SU-DHL-6 (cell line): ENCODE results near the gene ITGB1BP1.

ENCODE experiments used
- H2AFZ ChIP-seq: fragments of 200-600 bp; sonication (generic); 2 replicates; pipeline ENCODE4 v1.6.1; 2014; ENCODE audit warnings: low read depth, mild to moderate bottlenecking, moderate library complexity, mixed read lengths, antibody characterized with exemption, low read length; ENCODE audit not compliant: severe bottlenecking
- H3F3A ChIP-seq: fragments of 200-600 bp; shearing (Covaris generic); 2 replicates; pipeline ENCODE4 v1.6.0; 2016; ENCODE audit warnings: antibody characterized with exemption, mild to moderate bottlenecking; ENCODE audit not compliant: insufficient read depth
- H3K27ac ChIP-seq: fragments of 200-600 bp; sonication (generic); 2 replicates; pipeline ENCODE4 v1.5.1; 2016; ENCODE audit warnings: low read depth, mild to moderate bottlenecking, low read length, moderate library complexity, mixed read lengths
- H3K27me3 ChIP-seq: fragments of 200-600 bp; sonication (generic), shearing (Covaris generic); 2 replicates; pipeline ENCODE4 v1.6.0; 2014; ENCODE audit warnings: mild to moderate bottlenecking, low read length
- H3K36me3 ChIP-seq: fragments of 200-600 bp; sonication (generic); 2 replicates; pipeline ENCODE4 v1.6.1; 2014; ENCODE audit warnings: mild to moderate bottlenecking, low read length, mixed read lengths
- H3K4me2 ChIP-seq: fragments of 300-600, 200-600 bp; shearing (Covaris generic), sonication (generic); 2 replicates; pipeline ENCODE4 v1.6.0; 2014; ENCODE audit warnings: low read length, low read depth, mild to moderate bottlenecking; ENCODE audit not compliant: poor library complexity, severe bottlenecking
- H3K4me3 ChIP-seq: fragments of 200-600 bp; sonication (generic); 2 replicates; pipeline ENCODE4 v1.5.1; 2014; ENCODE audit warnings: antibody characterized with exemption, low read length, mild to moderate bottlenecking, mixed read lengths; ENCODE audit not compliant: insufficient read depth, poor library complexity, severe bottlenecking
- H3K79me2 ChIP-seq: fragments of 200-600 bp; sonication (generic); 2 replicates; pipeline ENCODE4 v1.6.1; 2014; ENCODE audit warnings: mild to moderate bottlenecking, low read length, moderate library complexity; ENCODE audit not compliant: insufficient read depth
- H3K9ac ChIP-seq: fragments of 200-600 bp; sonication (generic); 2 replicates; pipeline ENCODE4 v1.7.0; 2014; ENCODE audit warnings: mild to moderate bottlenecking, low read length
- H3K9me2 ChIP-seq: fragments of 200-600 bp; sonication (generic); replicated peaks from 2 replicates; pipeline ENCODE4 v1.6.1; 2014; ENCODE audit warnings: low read length; ENCODE audit not compliant: insufficient read depth
- H3K9me3 ChIP-seq: fragments of 200-600 bp; sonication (generic); 2 replicates; pipeline ENCODE4 v1.6.1; 2014; ENCODE audit warnings: low read length, mixed read lengths; ENCODE audit not compliant: insufficient read depth
- H4K20me1 ChIP-seq: fragments of 200-600 bp; sonication (generic); 2 replicates; pipeline ENCODE4 v1.6.1; 2014; ENCODE audit warnings: low read depth, mild to moderate bottlenecking, antibody characterized with exemption, low read length, moderate library complexity, mixed read lengths
- EZH2phosphoT487 ChIP-seq: fragments of 200-600 bp; sonication (generic), shearing (Covaris generic); conservative IDR thresholded peaks from 2 replicates; pipeline ENCODE4 v1.6.1; 2018; ENCODE audit warnings: mild to moderate bottlenecking, antibody characterized with exemption, low read length, moderate library complexity, mixed read lengths
- TF ChIP-seq, protein P1 (sequence below): fragments of 200-600 bp; sonication (generic); IDR thresholded peaks from one replicate; pipeline ENCODE4 v1.5.1; 2017; ENCODE audit warnings: antibody characterized with exemption, mild to moderate bottlenecking, low read length, moderate library complexity; ENCODE audit not compliant: insufficient read depth, poor library complexity, severe bottlenecking

Gene ITGB1BP1

GRCh38 chr2:9412781-9413180 is 10.5 kb downstream of the ITGB1BP1 start:
- Histone ChIP-seq H3K9ac (no peak overlapping the region), H3K79me2 (peaks cover 14% of the 10 kb centered on the region), H3K4me2 (no peak overlapping the region), H4K20me1 (no peaks in the 10 kb centered on the region), H3K4me3 (no peak overlapping the region), H3K27me3 (no peaks in the 10 kb centered on the region), H3K27ac (no peak overlapping the region), H3K9me3 (no peaks in the 10 kb centered on the region), H3K36me3 (peaks cover 11% of the 10 kb centered on the region; the same call in 1 of the 2 replicates), H2AFZ (no peak overlapping the region), H3K9me2 (no peaks in the 10 kb centered on the region), H3F3A (no peaks in the 10 kb centered on the region)
- TF ChIP-seq EZH2phosphoT487: no peak
- TF ChIP-seq, protein P1, sequence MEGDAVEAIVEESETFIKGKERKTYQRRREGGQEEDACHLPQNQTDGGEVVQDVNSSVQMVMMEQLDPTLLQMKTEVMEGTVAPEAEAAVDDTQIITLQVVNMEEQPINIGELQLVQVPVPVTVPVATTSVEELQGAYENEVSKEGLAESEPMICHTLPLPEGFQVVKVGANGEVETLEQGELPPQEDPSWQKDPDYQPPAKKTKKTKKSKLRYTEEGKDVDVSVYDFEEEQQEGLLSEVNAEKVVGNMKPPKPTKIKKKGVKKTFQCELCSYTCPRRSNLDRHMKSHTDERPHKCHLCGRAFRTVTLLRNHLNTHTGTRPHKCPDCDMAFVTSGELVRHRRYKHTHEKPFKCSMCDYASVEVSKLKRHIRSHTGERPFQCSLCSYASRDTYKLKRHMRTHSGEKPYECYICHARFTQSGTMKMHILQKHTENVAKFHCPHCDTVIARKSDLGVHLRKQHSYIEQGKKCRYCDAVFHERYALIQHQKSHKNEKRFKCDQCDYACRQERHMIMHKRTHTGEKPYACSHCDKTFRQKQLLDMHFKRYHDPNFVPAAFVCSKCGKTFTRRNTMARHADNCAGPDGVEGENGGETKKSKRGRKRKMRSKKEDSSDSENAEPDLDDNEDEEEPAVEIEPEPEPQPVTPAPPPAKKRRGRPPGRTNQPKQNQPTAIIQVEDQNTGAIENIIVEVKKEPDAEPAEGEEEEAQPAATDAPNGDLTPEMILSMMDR: no peak

DNA sequence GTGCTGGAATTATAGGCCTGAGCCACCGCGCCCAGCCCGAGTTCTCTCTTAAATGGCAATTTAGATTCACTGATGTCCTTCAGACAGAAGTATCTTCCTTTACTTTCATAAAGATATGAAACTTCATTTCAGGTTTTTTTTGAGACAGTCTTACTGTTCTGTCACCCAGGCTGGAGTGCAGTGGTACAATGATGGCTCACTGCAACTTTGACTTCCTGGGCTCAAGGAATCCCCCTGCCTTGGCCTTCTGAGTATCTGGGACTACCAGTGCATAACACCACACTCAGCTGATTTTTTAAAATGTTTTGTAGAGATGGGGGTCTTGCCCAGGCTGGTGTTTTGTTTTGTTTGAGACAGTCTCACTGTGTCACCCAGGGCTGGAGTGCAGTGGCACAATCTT is 13.2 kb downstream of the ITGB1BP1 start:
- Histone ChIP-seq H3K4me2 (no peak overlapping the region), H3K79me2 (no peaks in the 10 kb centered on the region), H3F3A (no peaks in the 10 kb centered on the region), H3K4me3 (no peak overlapping the region), H3K36me3 (peaks cover 9% of the 10 kb centered on the region; the same call in 1 of the 2 replicates), H3K27ac (no peak overlapping the region), H3K9me2 (no peaks in the 10 kb centered on the region), H3K27me3 (no peaks in the 10 kb centered on the region), H2AFZ (no peak overlapping the region), H3K9ac (no peak overlapping the region), H4K20me1 (no peaks in the 10 kb centered on the region), H3K9me3 (no peaks in the 10 kb centered on the region)
- no peak for TF ChIP-seq EZH2phosphoT487
- TF ChIP-seq, protein P1: no peak

GRCh38 chr2:9408641-9409151 is 14.6 kb downstream of the ITGB1BP1 start:
- H3F3A ChIP-seq: no peaks in the 10 kb centered on the region
- H3K4me2 ChIP-seq: no peak overlapping the region
- H3K4me3 ChIP-seq: no peak overlapping the region
- H3K79me2 ChIP-seq: no peaks in the 10 kb centered on the region
- no peak overlapping the region for H3K27ac ChIP-seq
- H4K20me1 ChIP-seq: no peaks in the 10 kb centered on the region
- H2AFZ ChIP-seq: no peak overlapping the region
- peaks cover 6% of the 10 kb centered on the region; the same call in 1 of the 2 replicates for H3K36me3 ChIP-seq
- no peaks in the 10 kb centered on the region for H3K27me3 ChIP-seq
- H3K9ac ChIP-seq: no peak overlapping the region
- H3K9me2 ChIP-seq: no peaks in the 10 kb centered on the region
- TF ChIP-seq, protein P1: no peak
- no peak for TF ChIP-seq EZH2phosphoT487
- no peaks in the 10 kb centered on the region for H3K9me3 ChIP-seq
